ENCODE results near the gene DACT1.

DACT1 gene

GRCh38 chr14:58626431-58626831, 11.3 kb upstream of the DACT1 start:
- TF ChIP-seq CTCF (IDR thresholded peaks at IDR 0.05; ENCODE audit: low read length, missing control alignments), result no peak
- peak; percentile 14 for DNase-seq (ENCODE audit: low read depth)
- H3K4me3 ChIP-seq (replicated peaks; ENCODE audit: low read depth, low read length), result no peak overlapping the region

GRCh38 chr14:58628406-58628805, 9.4 kb upstream of the DACT1 start:
- no peak overlapping the region for H3K4me3 ChIP-seq (replicated peaks; ENCODE audit: low read depth, low read length)
- TF ChIP-seq CTCF (IDR thresholded peaks at IDR 0.05; ENCODE audit: low read length, missing control alignments), result no peak
- no peak for DNase-seq (ENCODE audit: low read depth)

- DNase-seq (ENCODE audit: low read depth), result no peak
- no peak overlapping the region for H3K4me3 ChIP-seq (replicated peaks; ENCODE audit: low read depth, low read length)
- no peak for TF ChIP-seq CTCF (IDR thresholded peaks at IDR 0.05; ENCODE audit: low read length, missing control alignments)
Observed at GRCh38 chr14:58629281-58629680, 8.5 kb upstream of the DACT1 start.

DNA sequence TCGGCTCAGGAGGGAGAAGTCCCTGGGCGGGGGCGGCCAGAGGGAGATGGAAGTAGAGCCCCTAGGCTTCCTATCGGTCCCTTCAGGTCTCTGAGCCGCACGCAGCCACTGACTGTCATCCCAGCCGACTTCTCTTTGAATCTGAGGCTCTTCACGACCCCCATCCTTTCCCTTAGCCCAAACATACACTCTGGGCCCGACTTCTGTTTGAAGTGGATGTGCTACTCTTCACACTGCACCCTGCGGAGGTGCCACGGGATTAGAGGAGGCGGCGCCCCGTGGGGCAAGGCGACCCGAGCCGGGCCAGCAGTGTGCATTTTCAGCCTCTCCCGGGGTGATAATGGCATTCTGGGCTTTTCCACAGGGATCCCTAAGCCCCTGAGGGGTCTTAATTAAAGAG, 6.0 kb upstream of the DACT1 start:
- no peak for TF ChIP-seq CTCF (IDR thresholded peaks at IDR 0.05; ENCODE audit: low read length, missing control alignments)
- DNase-seq (ENCODE audit: low read depth), result no peak
- no peak overlapping the region for H3K4me3 ChIP-seq (replicated peaks; ENCODE audit: low read depth, low read length)

DNA sequence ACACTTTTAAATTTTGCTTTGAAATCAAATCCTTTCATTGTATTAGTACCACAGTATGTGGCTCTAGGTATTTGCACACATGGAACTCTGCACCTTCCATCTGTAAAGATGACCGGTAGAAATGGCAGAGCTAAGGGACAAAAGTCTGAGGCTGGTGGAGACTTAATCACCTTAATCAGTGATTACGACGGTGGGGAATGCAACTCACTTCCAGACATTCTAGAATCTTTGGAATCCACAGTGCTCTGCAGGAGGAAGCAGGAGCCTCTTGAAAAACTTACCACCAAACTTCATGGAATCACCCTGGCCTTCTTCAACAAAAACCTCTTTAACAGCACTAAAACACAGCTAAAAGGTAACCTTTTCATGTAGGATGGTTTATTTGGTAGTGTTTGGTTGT, 3.9 kb upstream of the DACT1 start:
- TF ChIP-seq CTCF (IDR thresholded peaks at IDR 0.05; ENCODE audit: low read length, missing control alignments), result no peak

GRCh38 chr14:58634406-58635090, 3.2 kb upstream of the DACT1 start:
- no peak overlapping the region for H3K4me3 ChIP-seq (replicated peaks; ENCODE audit: low read depth, low read length)
- no peak for DNase-seq (ENCODE audit: low read depth)
- no peak for TF ChIP-seq CTCF (IDR thresholded peaks at IDR 0.05; ENCODE audit: low read length, missing control alignments)

More for the DNA sequence above, 3.9 kb upstream of the DACT1 start:
- no peak overlapping the region for H3K4me3 ChIP-seq (replicated peaks; ENCODE audit: low read depth, low read length)
- DNase-seq (ENCODE audit: low read depth), result peak; percentile 21
